HG03354 (cell line): ENCODE results near the gene GSTM5.
A peak's percentile ranks its signal among the peaks of the same experiment; 100 is the strongest.
"Not testable (repeated sequence)": the region's sequence is repeated elsewhere in the genome, so short reads cannot be mapped to it uniquely, and the experiment has no call there.

Source experiments
- ATAC-seq: cut with Tn5 transposase; IDR thresholded peaks from one replicate; pipeline ENCODE4 v1.9.1; 2021; ENCODE audit warnings: mild to moderate bottlenecking; ENCODE audit not compliant: unreplicated experiment, poor library complexity, severe bottlenecking

Gene GSTM5

GRCh38 chr1:109725510-109725909 lies 13.5 kb downstream of the GSTM5 start:
- ATAC-seq = no peak

- no peak for ATAC-seq
Measured at GRCh38 chr1:109726007-109726406, 14.0 kb downstream of the GSTM5 start.

GRCh38 chr1:109726728-109727373 lies 14.8 kb downstream of the GSTM5 start:
- no peak for ATAC-seq

GRCh38 chr1:109728870-109729269 lies 16.8 kb downstream of the GSTM5 start:
- no peak for ATAC-seq

- no peak for ATAC-seq
Measured at GRCh38 chr1:109730666-109731065, 18.6 kb downstream of the GSTM5 start.

GRCh38 chr1:109732390-109732881 lies 20.4 kb downstream of the GSTM5 start:
- ATAC-seq = no peak

- no peak for ATAC-seq
Measured at GRCh38 chr1:109733236-109733870, 21.3 kb downstream of the GSTM5 start.

- ATAC-seq = peak; percentile 83
Measured at GRCh38 chr1:109739738-109740614, 27.9 kb downstream of the GSTM5 start.

GRCh38 chr1:109740615-109741373 lies 28.7 kb downstream of the GSTM5 start, which contains the start of gene GSTM3:
Gene GSTM3 (minus strand): TSS chr1:109741038. CDS start chr1:109740287, 751 bp downstream.
- ATAC-seq = peak; percentile 22

GRCh38 chr1:109748311-109748710 lies 36.3 kb downstream of the GSTM5 start:
- ATAC-seq = not testable (repeated sequence)

GRCh38 chr1:109749221-109749620 lies 37.2 kb downstream of the GSTM5 start:
- no peak for ATAC-seq

- no peak for ATAC-seq
Measured at GRCh38 chr1:109750241-109750882, 38.3 kb downstream of the GSTM5 start.

GRCh38 chr1:109750920-109751319 lies 38.9 kb downstream of the GSTM5 start:
- ATAC-seq = no peak

- no peak for ATAC-seq
Measured at GRCh38 chr1:109751531-109752260, 39.6 kb downstream of the GSTM5 start.

- ATAC-seq = no peak
Measured at GRCh38 chr1:109754738-109755137, 42.7 kb downstream of the GSTM5 start.

GRCh38 chr1:109756325-109756724 lies 44.3 kb downstream of the GSTM5 start:
- ATAC-seq = not testable (repeated sequence)

GRCh38 chr1:109756848-109757521 lies 44.9 kb downstream of the GSTM5 start:
- ATAC-seq = no peak
